ENCODE results near the gene PPFIA3. TPM values are rescaled to one million over a fixed set of nuclear protein-coding genes. Genes with fewer than 3 reads are reported as not detected.
A peak's percentile ranks its signal among the peaks of the same experiment; 100 is the strongest.

The PPFIA3 gene
- total RNA-seq, 1 experiment from 2014 or later: 5.4 TPM

DNA sequence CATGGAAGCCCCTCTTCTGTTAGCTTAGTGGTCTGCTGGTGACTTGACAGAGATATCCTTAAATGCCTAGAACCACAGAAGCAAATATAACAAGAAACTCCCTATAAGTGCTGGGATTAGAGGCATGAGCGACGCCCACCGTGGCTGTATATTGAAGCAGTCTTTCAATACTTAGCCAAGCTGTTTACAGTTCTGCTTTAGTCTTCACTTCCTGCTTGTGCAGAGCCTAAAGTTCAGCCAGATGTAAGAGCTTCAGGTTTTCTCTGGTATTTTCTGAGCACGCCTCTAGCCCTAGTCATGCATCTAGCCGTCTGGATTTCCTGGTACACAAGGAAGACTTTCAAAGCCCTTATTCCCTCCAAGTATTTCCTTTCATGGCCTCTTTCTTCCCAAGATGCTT, 66.8 kb downstream of the PPFIA3 start:
- Histone ChIP-seq H3K9ac (ENCODE audit: low read length) (no peak overlapping the region), H3K79me2 (ENCODE audit: low read length) (no peaks in the 10 kb centered on the region), H3K4me1 (ENCODE audit: low read length) (no peaks in the 10 kb centered on the region), H3K4me2 (ENCODE audit: low read depth, low read length, poor library complexity, severe bottlenecking) (no peak overlapping the region), H3K27ac (ENCODE audit: low read length) (no peak overlapping the region), H3K4me3 (ENCODE audit: low read length) (no peak overlapping the region), H3K27me3 (ENCODE audit: low read length) (peaks cover 2% of the 10 kb centered on the region; the same call in 1 of the 2 replicates), H3K36me3 (ENCODE audit: insufficient read depth, low read length) (no peaks in the 10 kb centered on the region), H3K9me2 (replicated peaks; ENCODE audit: insufficient read depth, low read length) (no peaks in the 10 kb centered on the region), H4K20me1 (ENCODE audit: insufficient read depth, low read depth, low read length) (no peaks in the 10 kb centered on the region), H2AFZ (ENCODE audit: low read length) (no peak overlapping the region), H3K9me3 (ENCODE audit: low read length) (peaks cover 19% of the 10 kb centered on the region)
- no peak for DNase-seq

DNA sequence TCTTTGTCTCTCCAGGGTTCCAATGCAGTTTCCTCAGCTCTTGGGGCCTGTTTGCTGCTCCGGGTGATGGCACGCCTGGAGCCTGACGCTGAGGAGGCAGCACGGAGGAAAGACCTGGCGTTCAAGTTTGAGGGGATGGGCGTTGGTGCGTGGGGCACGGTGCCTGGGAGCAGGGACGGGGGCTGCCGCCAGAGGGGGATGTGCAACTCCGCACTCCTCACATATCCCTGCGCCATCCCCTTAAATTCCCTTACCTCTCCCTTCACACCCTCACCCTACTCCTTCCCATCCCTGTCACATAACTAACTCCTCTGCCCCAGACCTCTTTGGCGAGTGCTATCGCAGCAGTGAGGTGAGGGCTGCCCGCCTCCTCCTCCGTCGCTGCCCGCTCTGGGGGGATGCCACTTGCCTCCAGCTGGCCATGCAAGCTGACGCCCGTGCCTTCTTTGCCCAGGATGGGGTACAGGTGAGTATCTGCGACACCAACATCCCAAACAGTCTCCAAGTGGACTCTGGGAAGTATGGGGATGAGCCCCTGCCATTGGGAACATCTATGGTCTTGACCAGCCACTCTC, 69.4 kb downstream of the PPFIA3 start:
- H3K36me3 ChIP-seq (ENCODE audit: insufficient read depth, low read length): no peaks in the 10 kb centered on the region
- no peak overlapping the region for H2AFZ ChIP-seq (ENCODE audit: low read length)
- H3K27me3 ChIP-seq (ENCODE audit: low read length): peaks cover 2% of the 10 kb centered on the region; the same call in 1 of the 2 replicates
- H3K4me1 ChIP-seq (ENCODE audit: low read length): no peaks in the 10 kb centered on the region
- peaks cover 9% of the 10 kb centered on the region for H3K9me3 ChIP-seq (ENCODE audit: low read length)
- no peak overlapping the region for H3K4me3 ChIP-seq (ENCODE audit: low read length)
- no peak overlapping the region for H3K9ac ChIP-seq (ENCODE audit: low read length)
- H4K20me1 ChIP-seq (ENCODE audit: insufficient read depth, low read depth, low read length): no peaks in the 10 kb centered on the region
- H3K79me2 ChIP-seq (ENCODE audit: low read length): no peaks in the 10 kb centered on the region
- no peaks in the 10 kb centered on the region for H3K9me2 ChIP-seq (replicated peaks; ENCODE audit: insufficient read depth, low read length)
- no peak overlapping the region for H3K4me2 ChIP-seq (ENCODE audit: low read depth, low read length, poor library complexity, severe bottlenecking)
- H3K27ac ChIP-seq (ENCODE audit: low read length): no peak overlapping the region
- DNase-seq: no peak

DNA sequence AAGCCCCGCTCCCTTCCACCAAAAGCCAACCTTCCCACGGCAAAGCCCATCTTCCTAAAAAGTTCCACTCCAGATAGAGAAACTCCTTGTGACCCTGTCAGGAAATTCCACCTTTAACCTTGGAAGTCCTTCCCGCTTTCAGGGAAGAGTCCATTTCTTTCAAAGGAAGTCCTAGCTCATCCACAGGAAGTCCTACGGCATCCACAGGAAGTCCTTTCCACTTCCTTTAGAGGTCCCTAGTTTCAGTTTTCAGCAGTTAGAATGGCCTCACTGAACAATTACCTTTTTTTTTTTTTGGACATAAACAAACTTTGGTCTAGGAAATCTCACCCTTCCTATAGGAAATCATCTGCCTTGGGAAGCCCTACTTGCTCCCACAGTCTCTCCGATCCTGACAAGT, 69.9 kb downstream of the PPFIA3 start:
- Histone ChIP-seq H3K9ac (ENCODE audit: low read length) (no peak overlapping the region), H3K4me2 (ENCODE audit: low read depth, low read length, poor library complexity, severe bottlenecking) (no peak overlapping the region), H4K20me1 (ENCODE audit: insufficient read depth, low read depth, low read length) (no peaks in the 10 kb centered on the region), H3K79me2 (ENCODE audit: low read length) (no peaks in the 10 kb centered on the region), H3K9me3 (ENCODE audit: low read length) (peaks cover 6% of the 10 kb centered on the region; the same call in 1 of the 2 replicates), H3K27me3 (ENCODE audit: low read length) (peaks cover 2% of the 10 kb centered on the region; the same call in 1 of the 2 replicates), H2AFZ (ENCODE audit: low read length) (no peak overlapping the region), H3K36me3 (ENCODE audit: insufficient read depth, low read length) (no peaks in the 10 kb centered on the region), H3K9me2 (replicated peaks; ENCODE audit: insufficient read depth, low read length) (no peaks in the 10 kb centered on the region), H3K27ac (ENCODE audit: low read length) (no peak overlapping the region), H3K4me1 (ENCODE audit: low read length) (no peaks in the 10 kb centered on the region), H3K4me3 (ENCODE audit: low read length) (no peak overlapping the region)
- no peak for DNase-seq

DNA sequence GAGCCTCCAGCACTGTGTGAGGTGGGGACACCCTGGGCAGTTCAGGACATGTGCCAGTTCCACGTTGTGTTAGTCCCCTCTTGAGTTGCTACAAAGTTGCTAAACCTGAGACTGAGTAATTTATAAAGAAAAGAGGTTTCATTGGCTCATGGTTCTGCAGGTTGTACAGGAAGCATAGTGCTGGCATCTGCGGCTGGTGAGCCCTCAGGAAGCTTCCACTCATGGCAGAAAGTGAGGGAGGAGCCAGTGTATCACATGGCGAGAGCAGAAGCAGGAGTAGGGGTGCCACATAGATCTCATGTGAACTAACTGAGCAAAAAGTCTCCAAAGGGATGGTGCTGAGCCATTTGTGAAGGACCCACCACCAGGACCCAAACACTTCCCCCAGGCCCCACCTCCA, 71.4 kb downstream of the PPFIA3 start:
- Histone ChIP-seq H4K20me1 (ENCODE audit: insufficient read depth, low read depth, low read length) (no peaks in the 10 kb centered on the region), H3K27ac (ENCODE audit: low read length) (no peak overlapping the region), H3K4me2 (ENCODE audit: low read depth, low read length, poor library complexity, severe bottlenecking) (no peak overlapping the region), H3K9me2 (replicated peaks; ENCODE audit: insufficient read depth, low read length) (no peaks in the 10 kb centered on the region), H3K36me3 (ENCODE audit: insufficient read depth, low read length) (no peaks in the 10 kb centered on the region), H2AFZ (ENCODE audit: low read length) (no peak overlapping the region), H3K79me2 (ENCODE audit: low read length) (no peaks in the 10 kb centered on the region), H3K9me3 (ENCODE audit: low read length) (peaks cover 6% of the 10 kb centered on the region; the same call in 1 of the 2 replicates), H3K4me1 (ENCODE audit: low read length) (no peaks in the 10 kb centered on the region), H3K9ac (ENCODE audit: low read length) (no peak overlapping the region), H3K27me3 (ENCODE audit: low read length) (peaks cover 2% of the 10 kb centered on the region; the same call in 1 of the 2 replicates), H3K4me3 (ENCODE audit: low read length) (no peak overlapping the region)
- no peak for DNase-seq

DNA sequence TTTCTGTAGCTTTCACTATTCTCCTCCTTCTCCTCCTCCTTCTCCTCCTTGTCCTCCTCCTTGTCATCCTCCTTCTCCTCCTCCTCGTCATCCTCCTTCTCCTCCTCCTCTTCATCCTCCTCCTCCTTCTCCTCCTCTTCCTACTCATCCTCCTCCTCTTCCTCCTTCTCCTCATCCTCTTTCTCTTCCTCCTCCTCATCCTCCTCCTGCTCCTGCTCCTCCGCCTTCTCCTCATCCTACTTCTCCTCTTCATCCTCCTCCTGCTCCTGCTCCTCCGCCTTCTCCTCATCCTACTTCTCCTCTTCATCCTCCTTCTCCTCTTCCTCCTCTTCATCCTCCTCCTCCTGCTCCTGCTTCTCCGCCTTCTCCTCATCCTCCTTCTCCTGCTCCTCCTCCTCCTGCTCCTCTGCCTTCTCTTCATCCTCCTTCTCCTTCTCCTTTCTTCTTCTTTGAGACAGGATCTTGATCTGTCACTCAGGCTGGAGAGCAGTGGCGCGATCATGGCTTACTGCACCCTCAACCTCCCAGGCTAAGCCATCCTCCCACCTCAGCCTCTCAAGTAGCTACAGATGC, 74.6 kb downstream of the PPFIA3 start:
- Histone ChIP-seq H3K27me3 (ENCODE audit: low read length) (peaks cover 5% of the 10 kb centered on the region; the same call in 1 of the 2 replicates), H3K4me2 (ENCODE audit: low read depth, low read length, poor library complexity, severe bottlenecking) (no peak overlapping the region), H3K9ac (ENCODE audit: low read length) (no peak overlapping the region), H3K27ac (ENCODE audit: low read length) (no peak overlapping the region), H3K36me3 (ENCODE audit: insufficient read depth, low read length) (no peaks in the 10 kb centered on the region), H2AFZ (ENCODE audit: low read length) (no peak overlapping the region), H3K9me2 (replicated peaks; ENCODE audit: insufficient read depth, low read length) (no peaks in the 10 kb centered on the region), H3K79me2 (ENCODE audit: low read length) (no peaks in the 10 kb centered on the region), H3K4me1 (ENCODE audit: low read length) (no peaks in the 10 kb centered on the region), H3K4me3 (ENCODE audit: low read length) (no peak overlapping the region), H3K9me3 (ENCODE audit: low read length) (peaks cover 6% of the 10 kb centered on the region; the same call in 1 of the 2 replicates), H4K20me1 (ENCODE audit: insufficient read depth, low read depth, low read length) (no peaks in the 10 kb centered on the region)
- DNase-seq: no peak

DNA sequence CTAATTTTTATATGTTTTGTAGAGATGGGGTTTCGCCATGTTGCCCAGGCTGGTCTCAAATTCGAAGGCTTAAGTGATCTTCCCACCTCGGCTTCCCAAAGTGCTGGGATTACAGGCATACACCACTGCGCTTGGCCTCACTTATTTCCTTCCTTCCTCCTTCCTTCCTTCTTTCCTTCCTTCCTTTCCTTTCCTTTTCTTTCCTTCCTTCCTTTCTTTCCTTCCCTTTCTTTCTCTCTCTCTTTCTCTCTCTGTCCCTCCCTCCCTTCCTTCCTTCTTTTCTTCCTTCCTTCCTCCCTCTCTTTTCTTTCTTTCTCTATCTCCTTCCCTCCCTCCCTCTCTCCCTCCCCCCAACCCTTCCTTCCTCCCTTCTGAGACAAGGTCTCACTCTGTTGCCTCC, 75.1 kb downstream of the PPFIA3 start:
- peaks cover 5% of the 10 kb centered on the region; the same call in 1 of the 2 replicates for H3K27me3 ChIP-seq (ENCODE audit: low read length)
- no peak for DNase-seq
- H4K20me1 ChIP-seq (ENCODE audit: insufficient read depth, low read depth, low read length): no peaks in the 10 kb centered on the region
- H2AFZ ChIP-seq (ENCODE audit: low read length): no peak overlapping the region
- no peak overlapping the region for H3K4me3 ChIP-seq (ENCODE audit: low read length)
- H3K79me2 ChIP-seq (ENCODE audit: low read length): no peaks in the 10 kb centered on the region
- no peaks in the 10 kb centered on the region; the same call in 1 of the 2 replicates for H3K4me1 ChIP-seq (ENCODE audit: low read length)
- H3K9me2 ChIP-seq (replicated peaks; ENCODE audit: insufficient read depth, low read length): no peaks in the 10 kb centered on the region
- H3K36me3 ChIP-seq (ENCODE audit: insufficient read depth, low read length): no peaks in the 10 kb centered on the region
- no peak overlapping the region for H3K4me2 ChIP-seq (ENCODE audit: low read depth, low read length, poor library complexity, severe bottlenecking)
- no peak overlapping the region for H3K9ac ChIP-seq (ENCODE audit: low read length)
- no peak overlapping the region for H3K27ac ChIP-seq (ENCODE audit: low read length)
- H3K9me3 ChIP-seq (ENCODE audit: low read length): peaks cover 6% of the 10 kb centered on the region; the same call in 1 of the 2 replicates

DNA sequence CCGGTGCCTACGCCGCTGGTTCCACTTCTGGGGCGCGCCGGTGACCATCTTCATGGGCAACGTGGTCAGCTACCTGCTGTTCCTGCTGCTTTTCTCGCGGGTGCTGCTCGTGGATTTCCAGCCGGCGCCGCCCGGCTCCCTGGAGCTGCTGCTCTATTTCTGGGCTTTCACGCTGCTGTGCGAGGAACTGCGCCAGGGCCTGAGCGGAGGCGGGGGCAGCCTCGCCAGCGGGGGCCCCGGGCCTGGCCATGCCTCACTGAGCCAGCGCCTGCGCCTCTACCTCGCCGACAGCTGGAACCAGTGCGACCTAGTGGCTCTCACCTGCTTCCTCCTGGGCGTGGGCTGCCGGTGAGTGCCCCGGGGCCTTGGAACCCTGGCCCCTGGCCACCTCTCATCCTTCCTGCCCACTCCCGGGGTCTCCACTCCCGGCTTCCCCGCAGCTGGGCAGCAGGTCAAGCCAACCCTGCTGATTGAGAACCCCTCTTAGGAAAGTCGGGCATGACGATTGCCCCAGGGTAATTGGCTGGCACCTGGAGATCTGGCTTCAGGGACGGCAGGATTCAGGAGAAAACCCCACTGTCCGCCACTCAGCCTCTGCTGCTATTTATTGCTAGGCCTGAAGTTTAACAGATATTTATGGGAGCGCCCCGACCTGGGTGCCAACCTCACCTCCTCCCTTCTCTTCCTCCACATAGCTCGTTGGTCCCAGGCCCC, 77.3 kb downstream of the PPFIA3 start:
- H2AFZ ChIP-seq (ENCODE audit: low read length): no peak overlapping the region

DNA sequence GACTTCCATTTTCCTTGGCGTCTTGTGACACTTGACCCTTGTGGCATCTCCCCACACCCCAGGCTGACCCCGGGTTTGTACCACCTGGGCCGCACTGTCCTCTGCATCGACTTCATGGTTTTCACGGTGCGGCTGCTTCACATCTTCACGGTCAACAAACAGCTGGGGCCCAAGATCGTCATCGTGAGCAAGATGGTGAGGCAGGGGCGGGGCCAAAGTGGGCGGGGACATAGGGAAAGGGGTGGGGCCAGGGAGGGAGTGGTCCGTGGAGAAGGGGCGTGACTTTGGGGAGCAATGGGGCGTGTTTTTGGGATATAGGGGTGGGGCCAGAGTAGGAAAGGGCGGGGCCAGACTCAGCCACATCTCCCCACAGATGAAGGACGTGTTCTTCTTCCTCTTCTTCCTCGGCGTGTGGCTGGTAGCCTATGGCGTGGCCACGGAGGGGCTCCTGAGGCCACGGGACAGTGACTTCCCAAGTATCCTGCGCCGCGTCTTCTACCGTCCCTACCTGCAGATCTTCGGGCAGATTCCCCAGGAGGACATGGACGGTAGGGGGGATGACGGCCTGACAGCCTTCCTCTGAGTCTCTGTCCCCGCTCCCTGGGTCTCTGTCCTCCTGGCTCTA, 81.0 kb downstream of the PPFIA3 start:
- DNase-seq: peak; percentile 74
- peaks cover 10% of the 10 kb centered on the region for H3K4me1 ChIP-seq (ENCODE audit: low read length)
- no peak overlapping the region for H3K9ac ChIP-seq (ENCODE audit: low read length)
- peaks cover 2% of the 10 kb centered on the region; the same call in 1 of the 2 replicates for H3K27me3 ChIP-seq (ENCODE audit: low read length)
- H3K9me3 ChIP-seq (ENCODE audit: low read length): no peaks in the 10 kb centered on the region
- no peak overlapping the region for H3K4me2 ChIP-seq (ENCODE audit: low read depth, low read length, poor library complexity, severe bottlenecking)
- H4K20me1 ChIP-seq (ENCODE audit: insufficient read depth, low read depth, low read length): no peaks in the 10 kb centered on the region
- no peaks in the 10 kb centered on the region for H3K79me2 ChIP-seq (ENCODE audit: low read length)
- H3K36me3 ChIP-seq (ENCODE audit: insufficient read depth, low read length): no peaks in the 10 kb centered on the region
- no peak overlapping the region; the same call in 1 of the 2 replicates for H2AFZ ChIP-seq (ENCODE audit: low read length)
- H3K27ac ChIP-seq (ENCODE audit: low read length): no peak overlapping the region
- no peaks in the 10 kb centered on the region for H3K9me2 ChIP-seq (replicated peaks; ENCODE audit: insufficient read depth, low read length)
- H3K4me3 ChIP-seq (ENCODE audit: low read length): no peak overlapping the region

More for the DNA sequence above, 77.3 kb downstream of the PPFIA3 start:
- no peaks in the 10 kb centered on the region for H4K20me1 ChIP-seq (ENCODE audit: insufficient read depth, low read depth, low read length)
- H3K79me2 ChIP-seq (ENCODE audit: low read length): no peaks in the 10 kb centered on the region
- no peaks in the 10 kb centered on the region for H3K9me3 ChIP-seq (ENCODE audit: low read length)
- H3K27ac ChIP-seq (ENCODE audit: low read length): no peak overlapping the region
- no peak overlapping the region for H3K4me2 ChIP-seq (ENCODE audit: low read depth, low read length, poor library complexity, severe bottlenecking)
- H3K4me3 ChIP-seq (ENCODE audit: low read length): no peak overlapping the region
- peaks cover 2% of the 10 kb centered on the region; the same call in 1 of the 2 replicates for H3K27me3 ChIP-seq (ENCODE audit: low read length)
- H3K9ac ChIP-seq (ENCODE audit: low read length): no peak overlapping the region
- no peak for DNase-seq
- peaks cover 5% of the 10 kb centered on the region; the same call in 1 of the 2 replicates for H3K4me1 ChIP-seq (ENCODE audit: low read length)
- H3K36me3 ChIP-seq (ENCODE audit: insufficient read depth, low read length): no peaks in the 10 kb centered on the region
- H3K9me2 ChIP-seq (replicated peaks; ENCODE audit: insufficient read depth, low read length): no peaks in the 10 kb centered on the region
